ENCODE results near the gene INPP5A.

The INPP5A gene

DNA sequence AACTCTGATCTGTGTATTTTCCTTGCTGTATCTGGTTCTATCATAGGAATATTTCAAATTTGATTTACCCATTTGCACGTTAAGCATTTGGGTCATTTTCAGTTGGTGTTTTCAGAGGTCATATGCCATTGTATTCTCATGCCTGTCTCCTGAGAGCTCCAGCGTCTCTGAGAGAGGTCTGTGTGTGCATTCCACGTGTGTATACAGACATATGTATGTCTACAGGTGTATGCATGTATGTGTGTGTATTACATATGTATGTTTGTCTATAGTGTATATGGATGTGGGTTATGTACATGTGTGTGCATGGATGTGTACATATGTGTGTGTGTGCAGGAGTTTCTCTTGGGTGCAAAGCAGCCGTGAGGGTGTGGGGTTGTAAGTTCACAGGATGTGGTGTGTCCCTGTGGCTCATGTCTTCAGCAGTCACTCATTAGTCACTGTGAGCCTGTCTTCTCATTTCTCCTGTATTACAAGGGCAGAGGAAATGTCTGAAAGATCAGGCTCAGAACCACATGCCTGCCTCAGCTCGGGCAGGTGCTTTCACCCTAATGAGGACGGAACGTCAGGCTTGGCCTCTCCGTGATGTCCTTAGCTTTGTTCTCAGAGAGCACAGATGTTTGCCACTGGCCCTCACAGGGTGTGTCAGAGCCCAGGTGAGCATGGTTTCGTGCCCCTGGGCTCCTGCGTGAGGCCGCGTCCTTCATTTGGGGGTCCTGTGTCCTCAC lies 146.7 kb downstream of the INPP5A start:
- DNase-seq = no peak

DNA sequence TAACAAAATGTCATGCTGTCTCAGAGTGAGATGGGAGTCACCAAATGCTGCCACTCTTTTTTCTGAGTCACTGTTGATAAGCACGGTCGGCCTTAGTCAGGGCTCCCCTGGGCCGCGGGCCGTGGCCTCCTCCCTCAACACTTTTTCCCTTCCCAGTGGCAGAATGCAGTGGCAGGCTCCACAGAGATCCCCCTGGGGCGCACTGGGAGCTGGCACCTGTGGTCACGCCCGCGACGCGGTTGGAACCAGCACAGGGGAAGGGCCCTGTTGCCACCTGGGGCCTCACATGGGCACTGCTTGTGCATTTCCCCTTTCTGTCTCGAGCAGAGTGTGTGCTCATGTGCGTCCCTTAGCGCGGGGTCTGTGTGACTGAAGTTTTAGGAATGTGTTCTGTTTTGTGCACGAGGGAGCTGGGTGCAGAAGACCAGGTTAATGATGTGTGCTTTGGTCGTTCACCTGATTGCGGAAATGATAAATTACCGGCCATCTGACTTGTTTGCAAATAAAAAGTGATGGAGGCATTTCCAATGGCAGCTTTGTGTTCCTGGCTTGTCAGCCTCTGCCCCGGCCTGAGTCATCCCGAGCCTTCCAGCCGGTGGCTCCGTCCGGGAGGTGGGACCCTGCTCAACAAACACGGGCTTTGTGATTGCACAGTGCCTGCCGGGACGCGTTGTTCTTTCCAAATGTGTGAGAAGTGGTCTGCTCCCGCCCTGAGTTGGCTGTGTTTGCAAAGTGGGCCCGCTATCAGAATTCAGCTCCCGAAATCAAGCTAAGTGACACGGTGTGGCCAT lies 147.7 kb downstream of the INPP5A start:
- DNase-seq = no peak

DNA sequence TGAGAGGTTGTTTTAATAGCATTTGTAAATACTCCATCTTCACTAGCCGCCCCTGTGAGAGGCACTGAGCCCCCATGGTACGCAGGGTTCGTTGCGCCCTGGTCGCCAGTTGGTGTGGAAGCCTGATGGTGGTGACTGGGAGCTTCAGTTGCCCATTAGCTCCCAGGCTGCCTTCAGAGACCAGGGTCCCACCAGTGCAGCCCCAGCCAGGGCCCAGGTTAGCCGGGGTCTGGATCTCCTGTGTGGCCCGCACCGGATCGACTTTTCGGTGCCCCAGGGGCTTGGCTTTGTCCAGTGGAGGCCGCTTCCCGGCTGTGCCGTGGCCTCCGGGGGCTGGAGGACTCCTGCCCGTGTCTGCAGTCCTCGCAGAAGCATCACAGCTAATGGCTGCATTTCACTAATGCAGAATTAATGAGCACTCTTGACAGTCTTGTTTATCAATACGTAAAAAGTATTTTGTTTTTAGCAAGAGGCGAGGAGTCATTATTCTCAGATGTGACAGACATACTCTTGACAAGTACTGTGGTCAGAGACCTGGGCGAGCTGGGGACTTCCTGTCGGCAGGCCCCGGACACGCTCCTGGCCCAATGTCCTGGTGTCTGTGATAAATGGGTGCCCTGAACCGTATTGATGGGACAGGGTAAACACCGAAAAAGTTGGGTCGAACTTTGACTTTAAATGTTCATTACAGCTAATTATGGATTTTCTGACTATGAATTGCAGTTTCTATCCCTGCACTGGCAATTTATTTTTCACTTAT lies 148.5 kb downstream of the INPP5A start:
- DNase-seq = no peak

DNA sequence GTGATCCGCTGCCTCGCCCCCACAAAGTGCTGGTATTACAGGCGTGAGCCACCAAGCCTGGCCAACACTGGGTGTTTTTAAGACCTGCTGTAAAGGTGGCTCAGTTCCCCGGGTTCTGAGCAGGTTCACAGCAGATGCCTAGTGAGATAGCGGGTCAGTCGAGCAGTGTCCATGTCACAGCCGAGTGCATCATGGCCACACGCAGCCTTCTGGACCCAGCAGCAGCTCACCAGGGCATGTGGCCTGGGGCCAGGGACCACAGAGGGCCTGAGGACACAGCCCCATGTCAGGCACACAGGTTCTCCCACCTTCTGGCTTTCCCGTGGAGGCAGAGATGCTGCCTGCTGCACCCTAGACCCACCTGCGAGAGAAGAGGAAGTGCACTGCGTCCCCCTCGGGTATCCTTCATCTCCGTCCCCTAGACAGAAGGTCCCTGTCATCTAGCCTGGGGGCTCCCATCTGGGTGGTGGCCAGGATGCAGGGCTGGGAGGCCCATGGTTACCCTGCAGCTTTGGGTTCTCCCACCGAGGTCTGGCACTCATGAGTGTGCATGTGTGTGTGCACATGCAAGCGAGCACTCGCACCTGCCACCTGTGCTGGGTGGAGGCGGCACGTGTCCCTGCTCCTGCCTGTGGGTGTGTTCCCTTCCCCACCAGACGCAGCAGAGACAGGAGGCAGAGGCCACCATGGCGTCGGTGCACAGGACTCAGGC lies 149.8 kb downstream of the INPP5A start:
- DNase-seq = no peak

DNA sequence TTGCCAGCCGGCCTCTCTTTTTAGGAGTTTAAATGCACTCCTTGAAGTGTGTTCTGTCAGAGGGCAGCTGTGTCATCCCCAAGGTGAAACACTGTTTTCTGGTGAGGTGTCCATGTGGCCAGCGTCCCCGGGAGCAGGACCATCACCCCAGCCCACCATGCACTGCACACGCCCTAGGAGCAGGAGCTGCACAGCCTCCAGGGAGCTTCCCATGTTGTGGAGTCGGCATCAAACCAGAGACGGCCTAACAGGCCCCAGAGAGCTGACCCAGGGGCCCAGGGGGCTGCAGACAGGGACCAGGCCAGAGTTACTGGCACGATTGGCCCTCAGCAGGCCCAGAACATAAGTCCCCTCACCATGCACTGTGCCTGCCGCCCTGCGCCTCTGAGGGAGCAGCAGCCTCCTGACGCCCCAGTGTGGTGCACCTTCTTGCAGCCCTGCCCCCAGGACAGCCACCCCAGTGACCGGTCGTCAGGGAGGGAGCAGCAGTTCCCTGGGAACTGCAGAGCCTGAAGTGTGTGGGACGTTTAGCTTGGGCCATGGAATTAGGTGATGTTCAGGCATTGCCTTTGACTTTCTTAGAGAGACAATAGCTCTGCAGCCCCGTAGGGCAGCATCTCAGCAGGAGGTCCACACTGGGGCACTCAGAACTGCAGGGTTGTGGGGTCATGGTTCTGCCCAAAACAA lies 150.4 kb downstream of the INPP5A start:
- DNase-seq = no peak

DNA sequence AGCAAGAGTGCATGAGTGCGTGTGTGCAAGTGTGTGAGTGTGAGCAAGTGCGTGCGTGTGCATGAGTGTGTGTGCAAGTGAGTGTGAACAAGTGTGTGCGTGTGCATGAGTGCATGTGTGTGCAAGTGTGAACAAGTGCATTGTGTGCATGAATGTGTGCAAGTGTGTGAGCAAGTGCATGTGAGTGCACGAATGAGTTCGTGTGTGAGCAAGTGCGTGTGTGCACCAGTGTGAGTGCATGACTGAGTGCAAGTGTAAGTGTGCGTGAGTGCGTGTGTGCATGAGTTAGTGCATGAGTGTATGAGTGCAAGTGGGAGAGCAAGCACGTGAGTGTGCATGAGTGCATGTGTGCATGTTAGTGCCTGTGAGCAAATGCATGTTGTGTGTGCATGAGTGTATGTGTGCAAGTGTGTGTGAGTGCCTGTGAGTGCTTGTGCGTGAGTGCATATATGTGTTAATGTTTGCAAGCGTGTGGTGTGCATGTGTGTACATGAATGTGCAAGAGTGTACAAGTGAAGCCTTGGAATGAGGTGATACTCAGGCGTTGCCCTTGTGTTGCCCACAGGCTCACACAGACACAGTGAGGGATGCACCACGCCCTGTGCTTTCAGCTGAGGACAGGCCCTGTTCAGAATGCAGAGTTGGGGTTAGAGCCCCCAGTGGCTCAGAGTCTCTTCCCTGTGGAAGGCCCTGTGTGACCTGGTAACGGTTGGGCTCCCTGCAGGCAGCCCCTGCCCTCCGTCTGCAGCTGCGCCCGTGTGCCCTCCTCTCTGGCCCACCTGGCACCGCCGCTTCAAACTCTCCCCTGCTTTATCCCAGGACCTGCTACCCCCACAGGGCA lies 151.2 kb downstream of the INPP5A start:
- no peak for DNase-seq

DNA sequence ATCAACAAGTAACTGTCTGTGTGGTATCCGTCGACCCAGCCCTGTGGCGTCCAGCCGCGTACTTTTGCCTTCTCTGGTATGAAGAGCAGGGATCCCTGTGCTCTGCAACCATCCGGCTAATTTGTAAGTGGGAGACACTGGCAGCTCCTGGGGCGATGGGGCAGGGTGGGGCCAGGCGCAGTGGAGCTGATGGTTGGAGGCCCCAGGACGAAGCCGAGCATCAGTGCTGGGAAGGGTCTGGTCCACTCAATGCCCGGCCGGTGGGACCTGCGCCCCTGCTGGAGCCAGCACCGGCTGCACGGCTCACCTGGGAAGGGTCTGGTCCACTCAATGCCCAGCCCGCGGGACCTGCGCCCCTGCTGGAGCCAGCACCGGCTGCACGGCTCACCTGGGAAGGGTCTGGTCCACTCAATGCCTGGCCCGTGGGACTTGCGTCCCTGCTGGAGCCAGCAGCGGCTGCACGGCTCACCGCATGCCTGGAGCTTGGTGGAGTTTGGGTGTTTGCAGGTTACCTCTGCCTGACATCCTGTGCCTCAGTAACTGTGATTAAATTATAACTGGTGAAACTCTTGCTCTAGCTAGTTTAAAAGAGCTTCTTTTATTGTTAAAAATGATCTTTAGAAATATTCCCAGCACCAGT lies 152.3 kb downstream of the INPP5A start:
- no peak for DNase-seq

DNA sequence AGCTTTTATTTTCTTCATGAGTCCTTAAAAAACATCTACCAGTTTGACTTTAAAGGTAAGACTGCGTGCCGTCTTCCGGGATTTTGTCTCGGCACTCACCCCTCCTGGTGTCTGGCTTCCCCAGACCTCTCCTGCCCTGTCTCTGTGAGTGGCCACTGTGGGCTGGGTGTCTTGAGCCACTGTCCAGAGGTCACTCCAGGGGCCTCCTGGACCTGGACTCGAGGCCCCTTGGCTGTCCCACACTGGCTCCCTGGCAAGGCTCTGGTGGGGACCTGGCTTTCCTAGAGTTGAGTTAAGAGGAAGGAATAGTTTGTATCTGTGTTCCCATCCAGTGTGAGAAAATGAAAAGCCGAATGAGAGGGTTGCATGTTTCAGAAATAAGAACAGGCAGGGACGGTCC lies 152.8 kb downstream of the INPP5A start:
- DNase-seq = no peak

DNA sequence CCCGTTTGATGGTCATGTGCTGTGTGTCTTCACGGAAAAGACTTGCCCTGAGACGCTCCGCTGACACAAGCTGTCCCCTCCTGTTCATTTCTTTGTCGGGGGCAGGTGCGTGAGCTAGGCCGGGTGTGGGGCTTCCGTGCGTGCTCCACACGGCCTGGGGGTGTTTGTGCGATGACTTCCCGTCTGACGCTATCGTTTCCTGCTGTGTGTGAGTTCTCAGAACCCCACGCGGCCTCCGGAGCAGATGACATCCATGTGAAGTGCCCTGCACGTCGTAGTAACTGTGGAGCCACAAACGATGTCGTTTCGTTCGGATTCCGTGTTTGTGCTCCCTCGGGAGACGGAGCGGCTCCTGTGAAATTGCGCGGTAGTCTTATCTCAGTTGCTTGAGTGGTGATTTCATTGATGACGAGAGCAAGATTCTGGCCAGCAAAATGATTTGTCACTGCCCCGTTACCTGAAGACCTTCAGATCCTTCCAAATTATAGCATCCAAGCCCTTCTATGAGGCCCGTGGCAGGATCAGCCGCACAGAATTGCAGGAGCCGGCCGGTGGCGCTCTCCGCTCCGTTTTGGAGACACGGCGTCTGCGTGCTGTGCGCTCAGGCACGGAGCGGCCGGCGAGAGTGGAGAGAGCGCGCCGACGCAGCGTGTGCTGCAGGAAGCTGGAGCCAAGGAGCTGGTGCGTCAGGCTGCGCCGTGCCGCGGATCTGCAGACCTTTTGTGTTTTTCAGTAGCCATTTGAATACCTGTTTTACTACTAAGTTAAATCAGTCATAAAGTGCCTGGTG lies 153.4 kb downstream of the INPP5A start:
- DNase-seq = no peak

DNA sequence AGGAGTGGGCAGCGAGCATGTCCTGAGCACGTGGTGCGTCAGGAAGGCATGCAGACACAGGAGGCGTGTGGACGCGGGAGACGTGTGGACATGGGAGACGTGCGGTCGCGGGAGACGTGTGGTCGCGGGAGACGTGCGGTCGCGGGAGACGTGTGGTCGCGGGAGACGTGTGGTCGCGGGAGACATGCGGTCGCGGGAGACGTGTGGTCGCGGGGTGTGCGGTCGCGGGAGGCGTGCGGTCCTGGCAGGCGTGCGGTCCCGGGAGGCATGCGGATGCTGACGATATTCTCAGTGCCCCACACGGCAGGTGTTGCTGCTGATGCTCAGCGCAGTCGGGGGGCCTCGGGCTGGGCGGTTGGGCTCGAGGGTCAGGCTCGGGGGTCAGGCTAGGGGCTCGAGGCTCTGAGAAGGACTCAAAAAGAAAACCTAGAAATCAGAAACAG lies 154.1 kb downstream of the INPP5A start:
- DNase-seq = no peak

DNA sequence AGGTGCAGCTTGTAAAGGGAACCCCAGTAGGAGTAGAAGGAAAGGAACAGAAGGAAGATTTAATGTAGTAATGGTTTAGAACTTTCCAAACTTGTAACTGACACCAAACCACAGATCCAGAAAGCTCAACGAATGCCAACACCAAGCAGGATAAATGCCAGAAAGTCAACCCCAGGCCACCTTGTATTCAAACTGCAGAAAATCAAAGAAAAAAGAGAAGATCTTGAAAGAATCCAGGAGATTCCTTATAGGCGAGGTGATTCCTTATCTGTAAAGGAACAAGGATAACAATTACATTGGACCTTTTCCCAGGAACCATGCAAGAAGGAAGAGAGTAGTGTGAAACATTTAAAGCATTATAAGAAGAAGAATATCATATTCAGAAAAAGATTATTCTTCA lies 154.7 kb downstream of the INPP5A start:
- DNase-seq = no peak

DNA sequence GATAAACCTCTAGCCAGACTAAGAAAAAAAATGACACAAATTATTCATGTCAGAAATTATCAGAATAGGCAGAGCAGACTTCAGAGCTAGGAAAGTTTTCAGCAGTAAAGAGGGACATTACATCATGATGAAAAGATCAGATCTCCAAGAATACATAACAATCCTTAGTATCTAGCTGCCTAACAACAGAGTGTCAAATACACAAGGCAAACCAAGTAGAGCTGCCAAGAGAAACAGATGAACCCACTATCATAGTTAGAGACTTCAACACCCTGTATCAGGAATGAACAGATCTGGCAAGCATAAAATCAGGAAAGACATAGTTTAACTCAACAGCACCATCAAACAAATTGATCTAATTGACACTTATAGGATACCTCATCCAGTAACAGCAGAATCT lies 156.1 kb downstream of the INPP5A start:
- no peak for DNase-seq

DNA sequence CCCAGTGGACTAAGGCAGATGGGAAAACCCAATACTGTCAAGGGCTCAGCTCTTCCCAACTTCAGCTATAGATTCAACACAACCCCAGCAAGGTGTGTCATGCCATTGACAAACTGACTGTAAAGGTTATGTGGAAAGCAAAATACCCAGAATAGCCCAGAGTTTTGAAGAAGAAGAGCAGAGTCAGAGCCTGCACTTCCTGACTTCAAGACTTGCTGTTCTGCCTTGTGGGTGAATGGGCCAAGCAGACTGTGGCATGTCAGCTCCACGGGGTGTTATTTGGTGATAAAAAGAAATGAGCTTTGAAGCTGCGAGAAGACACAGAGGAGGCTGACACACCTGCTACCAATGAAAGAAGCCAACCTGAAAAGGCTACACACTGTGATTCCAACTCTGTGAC lies 158.6 kb downstream of the INPP5A start:
- DNase-seq = no peak

DNA sequence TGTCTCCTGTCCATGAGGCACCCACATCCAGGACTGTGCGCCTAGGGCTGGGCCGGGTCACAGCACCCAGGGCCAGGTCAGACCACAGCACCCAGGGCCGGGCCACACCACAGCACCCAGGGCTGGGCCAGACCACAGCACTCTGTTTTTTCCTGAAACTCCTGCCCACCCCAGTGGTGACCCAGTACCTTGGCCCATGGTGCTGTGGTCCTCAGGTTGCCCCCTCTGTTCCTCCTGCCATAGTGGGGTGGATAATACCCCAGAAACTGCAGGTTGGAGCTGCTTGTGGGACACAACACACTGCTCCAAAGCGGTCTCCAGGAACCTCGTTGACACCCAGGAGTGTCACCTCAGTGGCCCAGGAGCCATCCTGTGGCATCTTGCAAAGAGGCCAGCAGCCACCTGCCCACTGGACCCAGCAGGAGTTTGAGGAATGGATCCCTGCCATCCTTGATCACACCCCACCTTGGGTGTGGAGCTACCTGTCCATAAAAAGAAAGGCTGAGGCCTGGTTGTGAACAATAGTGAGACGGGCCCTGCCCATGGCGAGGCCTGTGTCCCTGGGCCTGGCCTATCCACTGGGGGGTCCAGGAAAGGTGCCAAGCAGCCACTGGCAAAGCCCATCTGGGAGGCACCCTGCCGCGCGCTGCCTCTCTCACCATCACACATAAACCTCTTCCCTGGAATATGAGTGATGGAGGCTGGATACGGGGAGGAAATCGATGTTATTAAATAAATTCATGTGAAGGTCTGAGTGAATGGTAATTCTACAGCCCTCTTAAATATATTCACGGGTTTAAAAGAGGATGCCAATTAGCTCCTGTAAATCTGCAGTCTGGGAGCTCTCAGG lies 159.4 kb downstream of the INPP5A start:
- DNase-seq = no peak

DNA sequence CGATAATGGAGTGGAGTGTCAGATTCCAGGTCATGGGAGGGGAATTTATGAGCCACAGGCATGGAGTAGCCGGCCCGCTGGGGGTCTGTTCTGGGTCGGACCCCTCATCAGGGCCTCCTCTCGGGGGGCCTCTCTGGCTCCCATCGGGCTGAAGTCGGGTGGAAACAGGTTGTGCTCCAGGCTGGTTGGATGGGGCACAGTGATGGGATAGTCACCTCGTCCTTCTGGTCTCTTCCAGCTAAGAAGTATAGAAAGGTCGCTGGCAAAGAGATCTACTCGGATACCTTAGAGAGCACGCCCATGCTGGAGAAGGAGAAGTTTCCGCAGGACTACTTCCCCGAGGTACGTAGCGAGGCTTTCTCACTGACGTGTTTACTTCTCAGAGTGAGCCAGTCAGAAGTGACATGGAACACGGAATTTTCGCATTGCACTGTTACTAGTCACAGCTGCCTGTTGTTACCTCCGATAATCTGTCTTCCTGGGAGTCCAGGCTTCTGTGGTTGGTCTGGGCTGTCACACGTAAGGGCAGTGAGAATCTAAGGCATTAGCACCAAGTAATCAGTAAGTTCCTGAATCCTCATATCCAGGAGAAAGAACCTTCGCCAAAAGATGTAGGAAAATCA lies 160.1 kb downstream of the INPP5A start:
- no peak for DNase-seq

DNA sequence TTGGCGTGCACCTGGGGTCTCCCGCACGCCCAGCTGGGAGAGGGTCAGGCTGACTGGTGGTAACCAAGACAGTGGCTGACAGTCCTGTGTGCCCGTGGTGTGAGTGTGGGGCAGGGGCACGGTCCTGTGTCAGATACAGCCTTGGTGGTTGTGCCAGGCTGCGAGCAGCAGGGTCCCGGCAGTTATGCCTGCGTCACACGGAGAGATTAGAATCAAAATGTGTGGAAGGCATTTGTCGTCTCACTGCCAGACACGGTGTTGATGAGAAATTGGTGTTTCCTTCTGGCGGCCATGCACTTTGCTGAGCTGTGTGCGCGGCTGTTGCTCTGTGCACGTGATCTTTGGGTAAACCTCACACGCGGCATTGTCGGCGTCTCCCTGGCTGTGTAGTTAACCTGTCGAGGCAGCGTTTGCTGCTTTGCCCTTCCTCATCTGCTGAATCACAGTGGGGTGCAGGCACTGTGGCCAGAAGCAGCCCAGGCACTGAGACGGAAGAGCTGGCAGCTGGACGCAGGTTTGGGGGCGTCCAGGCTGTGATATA lies 160.7 kb downstream of the INPP5A start:
- no peak for DNase-seq

DNA sequence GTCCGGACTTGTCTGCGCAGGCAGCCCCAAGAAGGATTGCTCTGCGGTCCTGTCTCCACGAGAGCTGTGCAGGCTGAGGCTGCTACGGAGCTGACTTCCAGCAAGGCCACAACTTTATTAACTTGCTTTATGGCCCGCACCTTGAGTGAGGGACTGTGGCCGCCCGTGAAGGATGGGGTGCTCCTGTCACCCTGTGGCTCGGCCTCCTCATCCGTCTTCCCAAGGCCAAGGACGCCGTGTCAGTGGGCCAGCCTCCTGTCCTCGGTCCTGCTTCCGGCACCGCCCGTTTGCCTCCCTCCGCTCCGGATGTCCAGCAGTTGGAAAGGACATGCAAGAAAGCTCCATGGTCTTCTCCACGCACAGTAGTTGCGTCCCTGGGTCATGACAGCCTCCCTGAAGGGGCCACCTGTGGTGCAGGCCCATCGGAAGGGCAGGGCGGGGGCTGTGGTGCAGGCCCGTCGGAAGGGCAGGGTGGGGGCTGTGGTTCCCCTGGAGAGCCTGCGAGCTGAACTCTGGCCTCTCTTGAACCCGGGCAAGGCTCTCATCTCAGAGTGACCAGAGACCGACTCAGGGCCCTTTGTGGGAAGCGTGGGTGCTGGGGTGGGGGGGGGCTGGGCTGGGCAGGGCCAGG lies 161.3 kb downstream of the INPP5A start:
- DNase-seq = no peak

Data from NCI-H2029 (cell line).